Choroid plexus epithelial cell (primary cell): ENCODE measurements around the gene OR7A5.
"Not testable (repeated sequence)": the region's sequence is repeated elsewhere in the genome, so short reads cannot be mapped to it uniquely, and the experiment has no call there.

Experiments used
- DNase-seq: peaks from one replicate; pipeline ENCODE4 v3.0.0-alpha.2; 2010; ENCODE audit warnings: low read depth
- H3K4me3 ChIP-seq: 2 replicates; pipeline ENCODE4 v1.5.1; 2011; ENCODE audit warnings: low read depth, mild to moderate bottlenecking, control low read depth, low read length, moderate library complexity
- TF ChIP-seq, protein P1 (sequence below): conservative IDR thresholded peaks from 2 replicates; pipeline ENCODE4 v1.5.1; 2011; ENCODE audit warnings: low read depth, mild to moderate bottlenecking, control low read depth, inconsistent platforms, low read length, moderate library complexity

The OR7A5 gene

DNA sequence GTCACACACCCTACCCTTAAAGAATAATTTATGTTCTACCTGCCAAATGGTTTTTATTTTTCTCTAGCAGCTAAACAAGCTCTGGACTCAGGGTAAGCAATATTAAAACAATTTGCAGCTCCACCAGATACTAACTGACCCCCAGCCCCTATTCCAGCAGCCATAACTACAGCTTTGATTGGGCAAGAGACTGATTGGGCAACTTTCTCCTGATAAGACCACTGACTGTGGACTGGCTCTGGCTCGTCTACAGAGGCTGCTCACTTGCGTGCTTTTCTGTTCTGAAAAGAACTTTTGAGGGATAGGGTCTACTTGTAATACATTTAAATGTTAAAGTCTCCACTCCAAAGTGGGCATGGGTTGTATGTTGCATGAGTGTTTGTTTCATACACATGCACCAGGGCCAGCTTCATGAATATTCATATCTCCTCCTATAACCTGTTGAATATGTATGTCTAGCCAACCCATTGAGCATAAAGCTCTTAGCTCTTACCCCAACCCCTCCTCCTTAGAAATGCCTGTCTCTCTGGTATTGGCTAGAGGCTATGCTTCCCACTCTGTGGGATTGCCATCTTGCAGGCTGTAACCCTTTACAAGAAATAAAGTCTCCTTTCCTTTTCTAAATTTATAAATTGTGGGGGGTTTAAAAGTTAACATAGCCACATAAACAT is 19.9 kb downstream of the OR7A5 start:
- no peak overlapping the region for H3K4me3 ChIP-seq
- no peak for DNase-seq
- TF ChIP-seq, protein P1, sequence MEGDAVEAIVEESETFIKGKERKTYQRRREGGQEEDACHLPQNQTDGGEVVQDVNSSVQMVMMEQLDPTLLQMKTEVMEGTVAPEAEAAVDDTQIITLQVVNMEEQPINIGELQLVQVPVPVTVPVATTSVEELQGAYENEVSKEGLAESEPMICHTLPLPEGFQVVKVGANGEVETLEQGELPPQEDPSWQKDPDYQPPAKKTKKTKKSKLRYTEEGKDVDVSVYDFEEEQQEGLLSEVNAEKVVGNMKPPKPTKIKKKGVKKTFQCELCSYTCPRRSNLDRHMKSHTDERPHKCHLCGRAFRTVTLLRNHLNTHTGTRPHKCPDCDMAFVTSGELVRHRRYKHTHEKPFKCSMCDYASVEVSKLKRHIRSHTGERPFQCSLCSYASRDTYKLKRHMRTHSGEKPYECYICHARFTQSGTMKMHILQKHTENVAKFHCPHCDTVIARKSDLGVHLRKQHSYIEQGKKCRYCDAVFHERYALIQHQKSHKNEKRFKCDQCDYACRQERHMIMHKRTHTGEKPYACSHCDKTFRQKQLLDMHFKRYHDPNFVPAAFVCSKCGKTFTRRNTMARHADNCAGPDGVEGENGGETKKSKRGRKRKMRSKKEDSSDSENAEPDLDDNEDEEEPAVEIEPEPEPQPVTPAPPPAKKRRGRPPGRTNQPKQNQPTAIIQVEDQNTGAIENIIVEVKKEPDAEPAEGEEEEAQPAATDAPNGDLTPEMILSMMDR, result no peak

DNA sequence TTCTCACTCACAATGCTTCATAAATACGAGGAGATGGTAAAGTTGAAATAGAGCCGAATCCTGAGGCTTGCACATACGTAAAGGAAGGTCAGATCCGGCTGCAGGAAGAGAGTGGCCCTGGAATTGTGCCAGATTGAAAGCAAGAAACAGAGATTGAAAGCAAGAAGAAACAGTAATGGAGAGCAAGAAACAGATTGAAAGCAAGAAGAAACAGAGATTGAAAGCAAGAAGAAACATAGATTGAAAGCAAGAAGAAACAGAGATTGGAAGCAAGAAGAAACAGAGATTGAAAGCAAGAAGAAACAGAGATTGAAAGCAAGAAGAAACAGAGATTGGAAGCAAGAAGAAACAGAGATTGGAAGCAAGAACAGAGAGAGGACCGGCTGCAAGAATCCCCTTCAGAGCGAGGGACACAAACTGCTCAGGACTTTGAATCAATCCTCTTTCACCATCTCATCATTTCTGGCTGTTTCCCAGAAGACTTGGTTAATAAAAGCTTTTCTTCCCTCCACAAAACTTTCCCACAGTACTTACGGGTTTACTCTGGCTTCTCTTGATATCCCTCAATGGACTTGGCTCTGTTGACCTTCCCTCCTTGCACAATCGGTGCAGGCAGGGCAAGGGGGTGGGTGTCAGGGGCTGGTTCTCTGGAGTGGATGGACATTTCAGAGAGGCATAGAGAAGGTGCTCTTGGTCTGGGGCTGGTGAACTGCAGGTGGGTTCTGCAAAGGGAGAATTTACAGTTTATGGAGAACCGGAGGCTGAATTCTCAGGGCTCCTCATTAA is 25.5 kb downstream of the OR7A5 start:
- DNase-seq, result no peak
- H3K4me3 ChIP-seq, result no peak overlapping the region
- TF ChIP-seq, protein P1, result no peak

DNA sequence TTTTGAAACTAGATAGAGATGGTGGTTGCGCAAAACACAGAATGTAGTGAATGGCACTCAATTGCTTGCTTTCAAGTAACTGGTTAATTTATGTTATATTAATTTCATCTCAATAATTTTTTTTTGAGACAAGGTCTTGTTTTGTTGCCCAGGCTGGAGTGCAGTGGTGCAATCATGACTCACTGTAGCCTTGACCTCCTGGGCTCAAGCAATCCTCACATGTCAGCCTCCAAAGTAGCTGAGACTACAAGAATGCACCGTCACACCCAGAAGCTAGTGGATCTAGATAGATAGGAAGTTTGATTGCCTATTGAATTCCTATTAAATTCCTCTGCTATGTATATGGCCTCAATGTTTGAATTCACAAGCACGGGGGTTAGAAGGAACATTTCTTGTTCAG is 30.2 kb downstream of the OR7A5 start:
- DNase-seq, result peak; percentile 37
- TF ChIP-seq, protein P1, result no peak
- no peak overlapping the region for H3K4me3 ChIP-seq

DNA sequence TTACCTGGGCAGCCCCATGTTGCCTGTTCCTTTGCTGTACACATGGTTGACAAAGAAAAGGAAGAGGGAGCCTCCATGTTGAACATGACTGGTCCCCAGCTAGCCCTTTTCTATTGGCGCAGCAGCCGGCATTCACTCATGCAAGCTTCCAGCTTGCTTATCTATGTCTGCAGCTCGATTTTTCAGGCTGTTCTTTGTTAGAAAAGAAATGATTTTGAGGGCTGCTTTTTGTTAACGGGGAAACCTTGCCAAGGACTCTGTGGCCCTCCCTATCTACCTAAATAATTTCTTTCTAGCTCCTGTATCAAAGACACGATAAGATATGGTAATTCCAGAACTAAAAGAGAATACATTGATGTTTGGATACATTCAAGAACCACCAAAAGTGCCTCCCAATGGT is 36.2 kb downstream of the OR7A5 start:
- H3K4me3 ChIP-seq, result no peak overlapping the region
- TF ChIP-seq, protein P1, result no peak
- no peak for DNase-seq

DNA sequence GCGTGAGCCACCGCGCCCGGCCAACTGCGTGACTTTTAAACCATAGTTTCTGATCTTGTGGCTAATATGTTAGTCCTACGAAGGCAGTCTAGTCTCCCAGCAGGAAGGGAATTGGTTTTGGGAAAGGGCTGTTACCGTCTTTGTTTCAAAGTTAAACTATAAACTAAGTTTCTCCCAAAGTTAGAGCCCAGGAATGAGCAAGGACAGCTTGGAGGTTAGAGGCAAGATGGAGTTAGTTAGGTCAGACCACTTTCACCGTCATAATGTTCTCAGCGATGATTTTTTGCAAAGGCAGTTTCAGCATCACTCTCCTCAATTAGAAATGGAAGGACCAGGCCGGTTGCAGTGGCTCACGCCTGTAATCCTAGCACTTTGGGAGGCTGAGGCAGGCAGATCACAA is 39.0 kb downstream of the OR7A5 start:
- TF ChIP-seq, protein P1, result no peak
- DNase-seq, result no peak
- no peak overlapping the region for H3K4me3 ChIP-seq

DNA sequence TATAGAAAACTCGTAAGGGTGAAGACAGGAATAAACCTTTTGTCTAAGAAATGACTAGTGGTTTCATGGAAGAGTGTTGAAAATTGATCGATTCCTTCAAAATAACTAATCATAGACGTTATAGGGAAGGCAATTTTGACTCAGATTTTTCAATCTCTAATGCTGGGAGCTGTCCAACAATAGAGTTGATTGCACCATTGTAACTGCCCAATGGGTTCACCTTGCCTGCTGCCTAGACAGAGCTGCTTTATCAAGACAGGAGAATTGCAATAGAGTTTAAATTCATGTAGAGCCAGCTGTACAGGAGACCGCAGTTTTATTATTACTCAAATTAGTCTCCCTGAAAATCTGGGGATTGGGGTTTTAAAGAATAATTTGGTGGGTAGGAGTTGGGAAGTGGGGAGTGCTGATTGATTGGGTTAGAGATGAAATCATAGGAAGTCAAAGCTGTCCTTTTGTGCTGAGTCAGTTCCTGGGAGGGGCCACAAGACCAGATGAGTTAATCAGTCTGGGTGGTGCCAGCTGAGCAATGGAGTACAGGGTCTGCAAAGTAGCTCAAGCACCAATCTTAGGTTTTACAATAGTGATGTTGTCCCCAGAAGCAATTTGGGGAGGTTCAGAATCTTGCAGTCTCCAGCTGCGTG is 39.8 kb downstream of the OR7A5 start:
- DNase-seq, result no peak
- H3K4me3 ChIP-seq, result no peak overlapping the region
- TF ChIP-seq, protein P1, result no peak

DNA sequence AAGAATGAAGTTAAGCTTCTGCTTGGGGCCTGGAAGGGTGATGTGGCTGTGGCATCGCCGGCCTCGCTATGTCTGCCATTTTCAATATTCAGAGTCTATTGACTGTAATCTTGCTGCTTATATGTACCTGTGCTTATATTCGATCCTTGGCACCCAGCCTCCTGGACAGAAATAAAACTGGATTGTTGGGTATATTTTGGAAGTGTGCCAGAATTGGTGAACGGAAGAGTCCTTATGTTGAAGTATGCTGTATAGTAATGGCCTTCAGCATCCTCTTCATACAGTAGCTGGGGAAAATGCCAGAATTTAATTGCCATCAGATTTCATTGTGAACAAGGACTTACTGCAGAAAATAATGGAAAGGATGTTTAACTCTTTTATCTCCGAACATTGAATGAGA is 42.7 kb downstream of the OR7A5 start:
- not testable (repeated sequence) for H3K4me3 ChIP-seq, DNase-seq
